Measurements from ENCODE around the gene SLC18B1. TPM values are rescaled to one million over a fixed set of nuclear protein-coding genes. Genes with fewer than 3 reads are reported as not detected.

Gene SLC18B1
- total and polyA plus RNA-seq, 2 of the 13 experiments (the other 11 are each of a cell fraction or from before 2014, with no cell fraction given): 11.4 to 13.8 TPM

GRCh38 chr6:132819405-132820161 lies 21.1 kb upstream of the SLC18B1 start (continued):
- TF ChIP-seq ZHX2 (IDR thresholded peaks at IDR 0.05; ENCODE audit: low read depth): no peak
- TF ChIP-seq ZHX2 (CRISPR knock-in tag; IDR thresholded peaks at IDR 0.05; ENCODE audit: borderline replicate concordance): no peak
- no peak for TF ChIP-seq ZBTB7B (CRISPR knock-in tag; IDR thresholded peaks at IDR 0.05)
- TF ChIP-seq HNF4A (CRISPR knock-in tag; IDR thresholded peaks at IDR 0.05): no peak
- no peak for TF ChIP-seq ZMAT3 (CRISPR knock-in tag; conservative IDR thresholded peaks at IDR 0.05)
- no peak for TF ChIP-seq RFX3 (CRISPR knock-in tag; IDR thresholded peaks at IDR 0.05)
- TF ChIP-seq TCF7 (IDR thresholded peaks at IDR 0.05; ENCODE audit: low read depth): no peak
- TF ChIP-seq TAF1 (CRISPR knock-in tag; IDR thresholded peaks at IDR 0.05): no peak
- TF ChIP-seq KDM4B (CRISPR knock-in tag; IDR thresholded peaks at IDR 0.05): peak; percentile 38; the same call in 1 of the 2 replicates
- no peak for TF ChIP-seq CSRNP2 (CRISPR knock-in tag; conservative IDR thresholded peaks at IDR 0.05; ENCODE audit: low read depth)
- no peak for TF ChIP-seq GABPA (IDR thresholded peaks at IDR 0.05; ENCODE audit: low read depth, low read length)
- TF ChIP-seq GABPA (CRISPR knock-in tag; IDR thresholded peaks at IDR 0.05; ENCODE audit: low read depth): no peak
- TF ChIP-seq ZNF607 (CRISPR knock-in tag; IDR thresholded peaks at IDR 0.05; ENCODE audit: borderline replicate concordance): peak; percentile 40; the same call in 1 of the 2 replicates
- no peak for TF ChIP-seq PBX2 (CRISPR knock-in tag; IDR thresholded peaks at IDR 0.05)
- TF ChIP-seq HMG20A (CRISPR knock-in tag; IDR thresholded peaks at IDR 0.05; ENCODE audit: borderline replicate concordance): peak; percentile 34; the same call in 1 of the 2 replicates
- 0 out of 2 replicates have a peak, but pooled peaks have one; percentile 16 for TF ChIP-seq ARNT2 (CRISPR knock-in tag; IDR thresholded peaks at IDR 0.05; ENCODE audit: low read depth)
- TF ChIP-seq ZBTB37 (CRISPR knock-in tag; IDR thresholded peaks at IDR 0.05): no peak
- TF ChIP-seq ZC3H4 (CRISPR knock-in tag; IDR thresholded peaks at IDR 0.05; ENCODE audit: borderline replicate concordance): no peak
- TF ChIP-seq GLMP (CRISPR knock-in tag; IDR thresholded peaks at IDR 0.05; ENCODE audit: borderline replicate concordance): no peak
- peak; percentile 95 for TF ChIP-seq RBM22 (optimal IDR thresholded peaks at IDR 0.05; ENCODE audit: low read length)

Measured in HepG2 (cell line).